Parathyroid adenoma (tissue), 2 donors: ENCODE results near the gene NOL3.

ENCODE experiments used
- H2AFZ ChIP-seq: fragments of 300-600 bp; sonication (generic); one replicate; pipeline ENCODE4 v1.7.0; 2017; ENCODE audit warnings: antibody characterized with exemption, mild to moderate bottlenecking
- H3K27ac ChIP-seq: fragments of 300-600 bp; sonication (generic); one replicate; pipeline ENCODE4 v1.7.0; 2017
- H3K27me3 ChIP-seq: fragments of 300-600 bp; sonication (generic); one replicate; pipeline ENCODE4 v1.7.0; 2017; ENCODE audit warnings: low read length; ENCODE audit not compliant: control insufficient read depth, insufficient read depth
- H3K36me3 ChIP-seq: fragments of 300-600 bp; sonication (generic); one replicate; pipeline ENCODE4 v1.7.0; 2017; ENCODE audit warnings: low read length; ENCODE audit not compliant: control insufficient read depth, insufficient read depth
- H3K4me1 ChIP-seq: fragments of 300-600 bp; sonication (generic); one replicate; pipeline ENCODE4 v1.7.0; 2017; ENCODE audit warnings: control low read depth
- H3K4me2 ChIP-seq: fragments of 300-600 bp; sonication (generic); one replicate; pipeline ENCODE4 v1.7.0; 2017; ENCODE audit warnings: low read length
- H3K4me3 ChIP-seq: fragments of 300-600 bp; sonication (generic); one replicate; pipeline ENCODE4 v1.7.0; 2017; ENCODE audit warnings: low read depth, low read length
- H3K79me2 ChIP-seq: fragments of 300-600 bp; sonication (generic); one replicate; pipeline ENCODE4 v1.7.0; 2017; ENCODE audit warnings: control low read depth
- H3K9ac ChIP-seq: fragments of 300-600 bp; sonication (generic); one replicate; pipeline ENCODE4 v1.7.0; 2017; ENCODE audit warnings: mild to moderate bottlenecking
- H3K9me3 ChIP-seq: fragments of 300-600 bp; sonication (generic); one replicate; pipeline ENCODE4 v1.7.0; 2017; ENCODE audit warnings: low read length; ENCODE audit not compliant: control insufficient read depth
- TF ChIP-seq, protein P1 (sequence below): fragments of 300-600 bp; sonication (generic); IDR thresholded peaks from one replicate; pipeline ENCODE4 v1.7.0; 2017; ENCODE audit warnings: antibody characterized with exemption, mild to moderate bottlenecking
- donor health status: primary hyperparathyroidism.

The NOL3 gene

DNA sequence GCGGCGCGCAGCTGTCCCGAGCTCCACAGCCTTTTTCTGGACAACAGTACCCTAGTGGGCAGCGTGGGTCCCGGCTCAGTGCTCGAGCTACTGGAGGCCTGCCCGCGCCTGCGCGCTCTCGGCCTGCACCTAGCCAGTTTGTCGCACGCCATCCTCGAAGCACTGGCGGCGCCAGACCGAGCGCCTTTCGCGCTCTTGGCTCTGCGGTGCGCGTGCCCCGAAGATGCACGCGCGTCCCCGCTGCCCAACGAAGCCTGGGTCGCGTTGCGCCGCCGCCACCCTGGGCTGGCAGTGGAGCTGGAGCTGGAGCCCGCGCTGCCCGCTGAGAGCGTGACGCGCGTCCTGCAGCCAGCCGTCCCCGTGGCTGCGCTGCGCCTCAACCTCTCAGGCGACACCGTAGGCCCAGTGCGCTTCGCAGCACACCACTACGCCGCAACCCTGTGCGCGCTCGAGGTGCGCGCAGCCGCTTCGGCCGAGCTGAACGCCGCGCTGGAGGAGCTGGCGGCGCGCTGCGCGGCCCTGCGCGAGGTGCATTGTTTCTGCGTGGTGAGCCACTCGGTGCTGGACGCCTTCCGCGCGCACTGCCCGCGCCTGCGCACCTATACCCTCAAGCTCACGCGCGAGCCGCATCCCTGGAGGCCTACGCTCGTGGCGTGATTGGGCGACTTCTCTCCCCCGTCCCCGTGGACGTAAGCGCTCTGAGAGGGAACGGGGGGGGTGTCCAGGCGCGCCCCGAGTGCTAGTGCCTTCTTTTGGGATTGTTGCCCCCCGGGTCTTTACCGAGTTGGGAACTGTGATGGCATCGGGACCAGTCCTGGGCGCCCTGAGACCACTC, 7.0 kb upstream of the NOL3 start:
- Histone ChIP-seq H3K79me2 (no peaks in the 10 kb centered on the region), H3K36me3 (no peaks in the 10 kb centered on the region), H2AFZ (peak overlapping the region; percentile 80), H3K4me2 (peak overlapping the region; percentile 76), H3K9me3 (no peaks in the 10 kb centered on the region), H3K4me1 (peaks cover 12% of the 10 kb centered on the region), H3K9ac (no peak overlapping the region), H3K27me3 (no peaks in the 10 kb centered on the region), H3K4me3 (peak overlapping the region; percentile 75), H3K27ac (peak overlapping the region; percentile 74)
- TF ChIP-seq, protein P1, sequence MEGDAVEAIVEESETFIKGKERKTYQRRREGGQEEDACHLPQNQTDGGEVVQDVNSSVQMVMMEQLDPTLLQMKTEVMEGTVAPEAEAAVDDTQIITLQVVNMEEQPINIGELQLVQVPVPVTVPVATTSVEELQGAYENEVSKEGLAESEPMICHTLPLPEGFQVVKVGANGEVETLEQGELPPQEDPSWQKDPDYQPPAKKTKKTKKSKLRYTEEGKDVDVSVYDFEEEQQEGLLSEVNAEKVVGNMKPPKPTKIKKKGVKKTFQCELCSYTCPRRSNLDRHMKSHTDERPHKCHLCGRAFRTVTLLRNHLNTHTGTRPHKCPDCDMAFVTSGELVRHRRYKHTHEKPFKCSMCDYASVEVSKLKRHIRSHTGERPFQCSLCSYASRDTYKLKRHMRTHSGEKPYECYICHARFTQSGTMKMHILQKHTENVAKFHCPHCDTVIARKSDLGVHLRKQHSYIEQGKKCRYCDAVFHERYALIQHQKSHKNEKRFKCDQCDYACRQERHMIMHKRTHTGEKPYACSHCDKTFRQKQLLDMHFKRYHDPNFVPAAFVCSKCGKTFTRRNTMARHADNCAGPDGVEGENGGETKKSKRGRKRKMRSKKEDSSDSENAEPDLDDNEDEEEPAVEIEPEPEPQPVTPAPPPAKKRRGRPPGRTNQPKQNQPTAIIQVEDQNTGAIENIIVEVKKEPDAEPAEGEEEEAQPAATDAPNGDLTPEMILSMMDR, result no peak

DNA sequence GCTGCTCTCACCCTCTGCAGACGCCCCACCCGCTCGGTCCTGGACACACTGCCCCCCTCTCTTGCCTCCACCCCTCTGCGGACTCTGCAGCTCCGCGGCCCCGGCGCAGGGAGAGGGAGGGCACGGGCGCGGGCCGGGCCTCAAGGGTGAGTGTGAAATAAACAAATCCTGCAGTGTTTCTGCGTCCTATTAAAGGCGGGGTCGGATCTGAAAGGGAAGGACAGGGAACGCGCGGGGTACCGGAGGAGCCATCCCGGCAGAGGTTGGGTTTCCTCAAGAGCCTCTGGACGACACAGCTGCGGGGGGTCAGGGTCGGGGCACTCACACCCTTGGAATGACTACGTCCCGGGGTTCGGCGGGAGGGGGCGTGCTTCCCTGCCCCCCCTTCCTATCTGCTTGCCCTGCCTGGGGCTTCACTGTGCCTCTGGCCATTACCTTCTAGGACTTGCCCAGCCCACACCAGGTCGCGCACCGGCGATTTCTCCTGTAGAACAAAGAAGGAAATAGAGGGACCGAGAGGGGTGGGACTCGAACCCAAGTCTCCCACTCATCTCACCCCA, 6.3 kb upstream of the NOL3 start:
- no peaks in the 10 kb centered on the region for H3K36me3 ChIP-seq
- peak overlapping the region; percentile 76 for H3K4me2 ChIP-seq
- H3K79me2 ChIP-seq, result no peaks in the 10 kb centered on the region
- H3K27me3 ChIP-seq, result no peaks in the 10 kb centered on the region
- no peak overlapping the region for H3K9ac ChIP-seq
- no peaks in the 10 kb centered on the region for H3K9me3 ChIP-seq
- peak overlapping the region; percentile 74 for H3K27ac ChIP-seq
- TF ChIP-seq, protein P1, result no peak
- H3K4me1 ChIP-seq, result peaks cover 12% of the 10 kb centered on the region
- peak overlapping the region; percentile 75 for H3K4me3 ChIP-seq
- H2AFZ ChIP-seq, result peak overlapping the region; percentile 80

DNA sequence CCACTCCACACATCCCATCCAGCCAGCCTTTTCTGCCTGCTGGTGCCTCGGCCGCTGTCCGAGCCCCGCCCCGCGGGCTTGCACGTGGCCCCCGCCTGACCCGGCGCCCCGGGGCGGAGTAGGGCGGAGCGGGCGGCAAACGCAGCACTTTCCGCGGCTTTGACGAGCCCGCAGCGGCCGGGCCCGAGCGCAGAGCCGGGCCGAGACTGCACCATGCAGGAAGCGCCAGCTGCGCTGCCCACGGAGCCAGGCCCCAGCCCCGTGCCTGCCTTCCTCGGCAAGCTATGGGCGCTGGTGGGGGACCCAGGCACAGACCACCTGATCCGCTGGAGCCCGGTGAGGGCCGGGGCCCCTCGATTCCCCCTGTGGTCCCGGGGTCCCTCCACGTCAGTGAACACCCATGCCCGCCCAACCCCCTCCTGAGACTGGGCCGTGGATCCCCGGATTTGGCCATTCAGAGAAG, 5.7 kb upstream of the NOL3 start, which contains the start of gene HSF4:
Gene HSF4, plus strand, starts transcription at position 147 of the 463 bp plus-strand sequence. Its CDS starts 67 bp downstream, at position 214.
- H3K4me2 ChIP-seq, result peak within 1 kb of the TSS; percentile 81
- H2AFZ ChIP-seq, result peak within 1 kb of the TSS; percentile 80
- peak within 1 kb of the TSS; percentile 74 for H3K27ac ChIP-seq
- TF ChIP-seq, protein P1, result no peak
- no peaks in the 10 kb centered on the region for H3K79me2 ChIP-seq
- H3K36me3 ChIP-seq, result no peaks in the 10 kb centered on the region
- no peaks in the 10 kb centered on the region for H3K27me3 ChIP-seq
- H3K9me3 ChIP-seq, result no peaks in the 10 kb centered on the region
- no peak within 1 kb of the TSS for H3K9ac ChIP-seq
- H3K4me1 ChIP-seq, result peaks cover 17% of the 10 kb centered on the region
- peak within 1 kb of the TSS; percentile 75 for H3K4me3 ChIP-seq

DNA sequence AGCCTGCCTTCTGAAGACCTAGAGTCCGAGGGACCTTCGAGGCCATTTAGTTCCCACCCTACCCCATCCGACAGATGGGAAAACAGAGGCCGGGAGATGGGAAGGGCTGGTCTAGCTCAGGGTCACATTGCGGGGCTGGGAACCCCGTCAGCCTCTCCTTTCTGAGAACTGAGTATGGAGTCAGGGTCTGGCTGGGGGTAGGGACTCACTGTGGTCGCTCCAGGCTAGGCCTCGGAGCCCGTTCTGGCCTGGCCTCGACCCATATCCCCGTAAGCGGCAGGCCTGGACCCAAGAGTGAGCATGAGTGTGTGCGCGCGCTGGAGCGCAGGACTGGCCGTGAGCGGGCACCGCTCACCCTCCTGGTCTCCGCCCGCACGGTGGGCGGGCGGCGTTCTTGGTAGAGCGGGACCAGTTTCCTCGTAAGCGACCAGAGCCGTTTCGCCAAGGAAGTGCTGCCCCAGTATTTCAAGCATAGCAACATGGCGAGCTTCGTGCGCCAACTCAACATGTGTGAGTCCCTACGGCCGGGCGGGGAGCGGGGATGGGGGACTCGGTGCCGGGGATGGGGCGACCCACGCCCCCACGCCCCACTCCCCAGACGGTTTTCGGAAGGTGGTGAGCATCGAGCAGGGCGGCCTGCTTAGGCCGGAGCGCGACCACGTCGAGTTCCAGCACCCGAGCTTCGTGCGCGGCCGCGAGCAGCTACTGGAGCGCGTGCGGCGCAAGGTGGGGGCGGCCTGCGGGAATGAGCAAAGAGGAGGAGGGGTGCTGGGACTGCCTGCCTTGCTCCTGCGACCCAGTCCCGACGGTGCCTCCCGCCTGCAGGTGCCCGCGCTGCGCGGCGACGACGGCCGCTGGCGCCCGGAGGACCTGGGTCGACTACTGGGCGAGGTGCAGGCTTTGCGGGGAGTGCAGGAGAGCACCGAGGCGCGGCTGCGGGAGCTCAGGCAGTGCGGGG, 4.9 kb upstream of the NOL3 start:
- no peaks in the 10 kb centered on the region for H3K9me3 ChIP-seq
- H3K4me3 ChIP-seq, result peak overlapping the region; percentile 75
- H3K27me3 ChIP-seq, result no peaks in the 10 kb centered on the region
- H3K9ac ChIP-seq, result no peak overlapping the region
- TF ChIP-seq, protein P1, result no peak
- H3K36me3 ChIP-seq, result no peaks in the 10 kb centered on the region
- no peaks in the 10 kb centered on the region for H3K79me2 ChIP-seq
- peak overlapping the region; percentile 81 for H3K4me2 ChIP-seq
- peak overlapping the region; percentile 73 for H2AFZ ChIP-seq
- H3K27ac ChIP-seq, result peak overlapping the region; percentile 52
- peaks cover 20% of the 10 kb centered on the region for H3K4me1 ChIP-seq
